ENCODE results near the gene LEMD3.

GRCh38 chr12:65147312-65147905, 22.0 kb upstream of the LEMD3 start:
- TF ChIP-seq GATA3 (IDR thresholded peaks at IDR 0.05; ENCODE audit: low read depth, low read length) (no peak), GATA2 (IDR thresholded peaks at IDR 0.05; ENCODE audit: low read depth, low read length) (no peak)
